ENCODE data around the gene GHITM.

DNA sequence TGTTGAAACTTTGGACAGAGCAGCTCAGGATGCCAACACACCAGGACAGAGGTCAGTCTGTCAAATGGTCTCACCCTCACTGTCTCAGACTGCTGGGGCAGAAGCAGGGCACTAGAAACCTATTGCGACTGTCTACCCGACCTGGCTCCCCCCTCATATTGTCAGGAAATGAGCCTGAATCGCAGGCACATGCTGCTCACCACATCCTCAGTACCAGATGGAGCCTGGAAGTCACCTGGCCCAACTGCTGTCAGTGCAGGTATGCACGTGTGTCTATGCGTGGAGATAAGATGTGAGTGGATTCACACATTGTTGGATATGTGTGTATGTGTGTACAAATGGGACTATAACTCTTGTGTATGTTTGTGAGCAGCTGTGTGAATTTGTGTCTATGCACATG lies 51.8 kb downstream of the GHITM start:
- TF ChIP-seq, protein P1, sequence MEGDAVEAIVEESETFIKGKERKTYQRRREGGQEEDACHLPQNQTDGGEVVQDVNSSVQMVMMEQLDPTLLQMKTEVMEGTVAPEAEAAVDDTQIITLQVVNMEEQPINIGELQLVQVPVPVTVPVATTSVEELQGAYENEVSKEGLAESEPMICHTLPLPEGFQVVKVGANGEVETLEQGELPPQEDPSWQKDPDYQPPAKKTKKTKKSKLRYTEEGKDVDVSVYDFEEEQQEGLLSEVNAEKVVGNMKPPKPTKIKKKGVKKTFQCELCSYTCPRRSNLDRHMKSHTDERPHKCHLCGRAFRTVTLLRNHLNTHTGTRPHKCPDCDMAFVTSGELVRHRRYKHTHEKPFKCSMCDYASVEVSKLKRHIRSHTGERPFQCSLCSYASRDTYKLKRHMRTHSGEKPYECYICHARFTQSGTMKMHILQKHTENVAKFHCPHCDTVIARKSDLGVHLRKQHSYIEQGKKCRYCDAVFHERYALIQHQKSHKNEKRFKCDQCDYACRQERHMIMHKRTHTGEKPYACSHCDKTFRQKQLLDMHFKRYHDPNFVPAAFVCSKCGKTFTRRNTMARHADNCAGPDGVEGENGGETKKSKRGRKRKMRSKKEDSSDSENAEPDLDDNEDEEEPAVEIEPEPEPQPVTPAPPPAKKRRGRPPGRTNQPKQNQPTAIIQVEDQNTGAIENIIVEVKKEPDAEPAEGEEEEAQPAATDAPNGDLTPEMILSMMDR (IDR thresholded peaks at IDR 0.05): no peak
- no peak for TF ChIP-seq POLR2AphosphoS5 (IDR thresholded peaks at IDR 0.05)
- TF ChIP-seq EP300 (IDR thresholded peaks at IDR 0.05): no peak

Measured in esophagus muscularis mucosa (tissue), 4 donors.